Measurements from ENCODE around the gene CYSLTR1.

Gene CYSLTR1

GRCh38 chrX:78329486-78329885 is 2.1 kb upstream of the CYSLTR1 start:
- Histone ChIP-seq H3K27me3 (ENCODE audit: control insufficient read depth in 5 of 5, insufficient read depth in 4 of 5, low read length in 5 of 5) (peaks cover 0 to 4% (median 0%) of the 10 kb centered on the region in 5 donors), H3K4me3 (ENCODE audit: low read depth in 1 of 5, low read length in 5 of 5) (no peak overlapping the region), H3K4me1 (ENCODE audit: control insufficient read depth in 5 of 5, insufficient read depth in 5 of 5, low read length in 5 of 5) (peaks cover 0 to 6% (median 4%) of the 10 kb centered on the region in 5 donors), H3K9ac (ENCODE audit: low read length in 5 of 5) (no peak overlapping the region), H3K9me3 (ENCODE audit: control insufficient read depth in 5 of 5, low read length in 5 of 5) (no peaks in the 10 kb centered on the region), H3K36me3 (ENCODE audit: control insufficient read depth in 5 of 5, insufficient read depth in 5 of 5, low read length in 5 of 5) (no peaks in the 10 kb centered on the region), H3K27ac (ENCODE audit: low read depth, low read length) (no peak overlapping the region)

GRCh38 chrX:78326401-78326800 is 1.0 kb downstream of the CYSLTR1 start:
- Histone ChIP-seq H3K27me3 (ENCODE audit: control insufficient read depth in 5 of 5, insufficient read depth in 4 of 5, low read length in 5 of 5) (peaks cover 0 to 4% (median 0%) of the 10 kb centered on the region in 5 donors), H3K4me3 (ENCODE audit: low read depth in 1 of 5, low read length in 5 of 5) (peak overlapping the region in 3 of 5 donors; percentile 34 to 57 (median 41)), H3K4me1 (ENCODE audit: control insufficient read depth in 5 of 5, insufficient read depth in 5 of 5, low read length in 5 of 5) (peaks cover 0 to 8% (median 4%) of the 10 kb centered on the region in 5 donors), H3K36me3 (ENCODE audit: control insufficient read depth in 5 of 5, insufficient read depth in 5 of 5, low read length in 5 of 5) (no peaks in the 10 kb centered on the region), H3K27ac (ENCODE audit: low read depth, low read length) (no peak overlapping the region), H3K9me3 (ENCODE audit: control insufficient read depth in 5 of 5, low read length in 5 of 5) (no peaks in the 10 kb centered on the region), H3K9ac (ENCODE audit: low read length in 5 of 5) (peak overlapping the region in 1 of 5 donors; percentile 53)

- no peak overlapping the region for H3K4me3 ChIP-seq (ENCODE audit: low read depth in 1 of 5, low read length in 5 of 5)
Measured at GRCh38 chrX:78322863-78323262, 4.5 kb downstream of the CYSLTR1 start.

GRCh38 chrX:78321809-78322208 is 5.6 kb downstream of the CYSLTR1 start:
- Histone ChIP-seq H3K4me3 (ENCODE audit: low read depth in 1 of 5, low read length in 5 of 5) (no peak overlapping the region), H3K9ac (ENCODE audit: low read length in 5 of 5) (no peak overlapping the region), H3K4me1 (ENCODE audit: control insufficient read depth in 5 of 5, insufficient read depth in 5 of 5, low read length in 5 of 5) (peaks cover 0 to 8% (median 0%) of the 10 kb centered on the region in 5 donors), H3K9me3 (ENCODE audit: control insufficient read depth in 5 of 5, low read length in 5 of 5) (no peaks in the 10 kb centered on the region), H3K27ac (ENCODE audit: low read depth, low read length) (no peak overlapping the region), H3K36me3 (ENCODE audit: control insufficient read depth in 5 of 5, insufficient read depth in 5 of 5, low read length in 5 of 5) (no peaks in the 10 kb centered on the region), H3K27me3 (ENCODE audit: control insufficient read depth in 5 of 5, insufficient read depth in 4 of 5, low read length in 5 of 5) (no peaks in the 10 kb centered on the region)

More at GRCh38 chrX:78322863-78323262, 4.5 kb downstream of the CYSLTR1 start:
- Histone ChIP-seq H3K9me3 (ENCODE audit: control insufficient read depth in 5 of 5, low read length in 5 of 5) (no peaks in the 10 kb centered on the region), H3K9ac (ENCODE audit: low read length in 5 of 5) (no peak overlapping the region), H3K27me3 (ENCODE audit: control insufficient read depth in 5 of 5, insufficient read depth in 4 of 5, low read length in 5 of 5) (peaks cover 0 to 4% (median 0%) of the 10 kb centered on the region in 5 donors), H3K4me1 (ENCODE audit: control insufficient read depth in 5 of 5, insufficient read depth in 5 of 5, low read length in 5 of 5) (peaks cover 0 to 8% (median 4%) of the 10 kb centered on the region in 5 donors), H3K36me3 (ENCODE audit: control insufficient read depth in 5 of 5, insufficient read depth in 5 of 5, low read length in 5 of 5) (no peaks in the 10 kb centered on the region), H3K27ac (ENCODE audit: low read depth, low read length) (no peak overlapping the region)

GRCh38 chrX:78316265-78316664 is 11.1 kb downstream of the CYSLTR1 start:
- H3K27me3 ChIP-seq (ENCODE audit: control insufficient read depth in 5 of 5, insufficient read depth in 4 of 5, low read length in 5 of 5), result peaks cover 0 to 7% (median 0%) of the 10 kb centered on the region in 5 donors
- peaks cover 3 to 17% (median 8%) of the 10 kb centered on the region in 5 donors for H3K4me1 ChIP-seq (ENCODE audit: control insufficient read depth in 5 of 5, insufficient read depth in 5 of 5, low read length in 5 of 5)
- no peaks in the 10 kb centered on the region for H3K9me3 ChIP-seq (ENCODE audit: control insufficient read depth in 5 of 5, low read length in 5 of 5)
- no peak overlapping the region for H3K4me3 ChIP-seq (ENCODE audit: low read depth in 1 of 5, low read length in 5 of 5)
- no peak overlapping the region for H3K9ac ChIP-seq (ENCODE audit: low read length in 5 of 5)
- no peaks in the 10 kb centered on the region for H3K36me3 ChIP-seq (ENCODE audit: control insufficient read depth in 5 of 5, insufficient read depth in 5 of 5, low read length in 5 of 5)
- no peak overlapping the region for H3K27ac ChIP-seq (ENCODE audit: low read depth, low read length)

GRCh38 chrX:78315745-78316144 is 11.7 kb downstream of the CYSLTR1 start:
- H3K36me3 ChIP-seq (ENCODE audit: control insufficient read depth in 5 of 5, insufficient read depth in 5 of 5, low read length in 5 of 5), result no peaks in the 10 kb centered on the region
- H3K9me3 ChIP-seq (ENCODE audit: control insufficient read depth in 5 of 5, low read length in 5 of 5), result no peaks in the 10 kb centered on the region
- H3K9ac ChIP-seq (ENCODE audit: low read length in 5 of 5), result no peak overlapping the region
- H3K4me3 ChIP-seq (ENCODE audit: low read depth in 1 of 5, low read length in 5 of 5), result no peak overlapping the region
- H3K4me1 ChIP-seq (ENCODE audit: control insufficient read depth in 5 of 5, insufficient read depth in 5 of 5, low read length in 5 of 5), result peaks cover 3 to 17% (median 8%) of the 10 kb centered on the region in 5 donors
- H3K27ac ChIP-seq (ENCODE audit: low read depth, low read length), result no peak overlapping the region
- H3K27me3 ChIP-seq (ENCODE audit: control insufficient read depth in 5 of 5, insufficient read depth in 4 of 5, low read length in 5 of 5), result peaks cover 0 to 7% (median 0%) of the 10 kb centered on the region in 5 donors

- H3K27ac ChIP-seq (ENCODE audit: low read depth, low read length), result no peak overlapping the region
- peaks cover 0 to 9% (median 0%) of the 10 kb centered on the region in 5 donors for H3K27me3 ChIP-seq (ENCODE audit: control insufficient read depth in 5 of 5, insufficient read depth in 4 of 5, low read length in 5 of 5)
- H3K36me3 ChIP-seq (ENCODE audit: control insufficient read depth in 5 of 5, insufficient read depth in 5 of 5, low read length in 5 of 5), result no peaks in the 10 kb centered on the region
- H3K4me3 ChIP-seq (ENCODE audit: low read depth in 1 of 5, low read length in 5 of 5), result no peak overlapping the region
- H3K9ac ChIP-seq (ENCODE audit: low read length in 5 of 5), result no peak overlapping the region
- no peaks in the 10 kb centered on the region for H3K9me3 ChIP-seq (ENCODE audit: control insufficient read depth in 5 of 5, low read length in 5 of 5)
- H3K4me1 ChIP-seq (ENCODE audit: control insufficient read depth in 5 of 5, insufficient read depth in 5 of 5, low read length in 5 of 5), result peaks cover 3 to 17% (median 8%) of the 10 kb centered on the region in 5 donors
Measured at GRCh38 chrX:78314561-78314960, 12.8 kb downstream of the CYSLTR1 start.

GRCh38 chrX:78313526-78313925 is 13.9 kb downstream of the CYSLTR1 start:
- no peak overlapping the region for H3K9ac ChIP-seq (ENCODE audit: low read length in 5 of 5)
- no peaks in the 10 kb centered on the region for H3K36me3 ChIP-seq (ENCODE audit: control insufficient read depth in 5 of 5, insufficient read depth in 5 of 5, low read length in 5 of 5)
- no peak overlapping the region for H3K4me3 ChIP-seq (ENCODE audit: low read depth in 1 of 5, low read length in 5 of 5)
- peaks cover 0 to 9% (median 0%) of the 10 kb centered on the region in 5 donors for H3K27me3 ChIP-seq (ENCODE audit: control insufficient read depth in 5 of 5, insufficient read depth in 4 of 5, low read length in 5 of 5)
- H3K4me1 ChIP-seq (ENCODE audit: control insufficient read depth in 5 of 5, insufficient read depth in 5 of 5, low read length in 5 of 5), result peaks cover 3 to 17% (median 8%) of the 10 kb centered on the region in 5 donors
- H3K9me3 ChIP-seq (ENCODE audit: control insufficient read depth in 5 of 5, low read length in 5 of 5), result no peaks in the 10 kb centered on the region
- no peak overlapping the region for H3K27ac ChIP-seq (ENCODE audit: low read depth, low read length)

- H3K9me3 ChIP-seq (ENCODE audit: control insufficient read depth in 5 of 5, low read length in 5 of 5), result no peaks in the 10 kb centered on the region
- no peaks in the 10 kb centered on the region for H3K4me1 ChIP-seq (ENCODE audit: control insufficient read depth in 5 of 5, insufficient read depth in 5 of 5, low read length in 5 of 5)
- no peak overlapping the region for H3K27ac ChIP-seq (ENCODE audit: low read depth, low read length)
- no peak overlapping the region for H3K4me3 ChIP-seq (ENCODE audit: low read depth in 1 of 5, low read length in 5 of 5)
- no peaks in the 10 kb centered on the region for H3K36me3 ChIP-seq (ENCODE audit: control insufficient read depth in 5 of 5, insufficient read depth in 5 of 5, low read length in 5 of 5)
- H3K9ac ChIP-seq (ENCODE audit: low read length in 5 of 5), result no peak overlapping the region
- peaks cover 0 to 4% (median 0%) of the 10 kb centered on the region in 5 donors for H3K27me3 ChIP-seq (ENCODE audit: control insufficient read depth in 5 of 5, insufficient read depth in 4 of 5, low read length in 5 of 5)
Measured at GRCh38 chrX:78307665-78308064, 19.7 kb downstream of the CYSLTR1 start.

- Histone ChIP-seq H3K9ac (ENCODE audit: low read length in 5 of 5) (no peak overlapping the region), H3K4me1 (ENCODE audit: control insufficient read depth in 5 of 5, insufficient read depth in 5 of 5, low read length in 5 of 5) (no peaks in the 10 kb centered on the region), H3K27ac (ENCODE audit: low read depth, low read length) (no peak overlapping the region), H3K27me3 (ENCODE audit: control insufficient read depth in 5 of 5, insufficient read depth in 4 of 5, low read length in 5 of 5) (no peaks in the 10 kb centered on the region), H3K9me3 (ENCODE audit: control insufficient read depth in 5 of 5, low read length in 5 of 5) (peaks cover 0 to 5% (median 4%) of the 10 kb centered on the region in 5 donors), H3K4me3 (ENCODE audit: low read depth in 1 of 5, low read length in 5 of 5) (no peak overlapping the region), H3K36me3 (ENCODE audit: control insufficient read depth in 5 of 5, insufficient read depth in 5 of 5, low read length in 5 of 5) (no peaks in the 10 kb centered on the region)
Measured at GRCh38 chrX:78303086-78303485, 24.3 kb downstream of the CYSLTR1 start.
